BLaER1 (cell line): Measurements from ENCODE around the gene MYEOV.

Source experiments
- H3K27ac ChIP-seq: shearing (Covaris generic); formaldehyde crosslinking; 2 replicates; pipeline ENCODE4 v1.8.1; 2022
- H3K27me3 ChIP-seq: shearing (Covaris generic); formaldehyde crosslinking; 2 replicates; pipeline ENCODE4 v1.8.1; 2022
- H3K36me3 ChIP-seq: shearing (Covaris generic); formaldehyde crosslinking; 2 replicates; pipeline ENCODE4 v1.8.1; 2022
- H3K4me1 ChIP-seq: shearing (Covaris generic); formaldehyde crosslinking; 2 replicates; pipeline ENCODE4 v1.8.1; 2022
- H3K4me2 ChIP-seq: shearing (Covaris generic); formaldehyde crosslinking; 2 replicates; pipeline ENCODE4 v1.8.1; 2022
- H3K4me3 ChIP-seq: shearing (Covaris generic); formaldehyde crosslinking; 2 replicates; pipeline ENCODE4 v1.8.1; 2022
- H3K9ac ChIP-seq: shearing (Covaris generic); formaldehyde crosslinking; 2 replicates; pipeline ENCODE4 v1.8.1; 2022
- H3K9me3 ChIP-seq: shearing (Covaris generic); formaldehyde crosslinking; 2 replicates; pipeline ENCODE4 v1.8.1; 2022
- H4K20me1 ChIP-seq: shearing (Covaris generic); formaldehyde crosslinking; 2 replicates; pipeline ENCODE4 v1.8.1; 2022
- Cebpa-rat ChIP-seq: shearing (Covaris generic); IDR thresholded peaks from 2 replicates; pipeline ENCODE4 v1.8.1; 2022

MYEOV gene

GRCh38 chr11:69299572-69299971 lies 5.6 kb downstream of the MYEOV start:
- Histone ChIP-seq H3K4me3 (no peak overlapping the region), H3K9me3 (no peaks in the 10 kb centered on the region), H3K9ac (no peak overlapping the region), H4K20me1 (peaks cover 5% of the 10 kb centered on the region; the same call in 1 of the 2 replicates), H3K4me2 (peak overlapping the region; percentile 92), H3K4me1 (peaks cover 84% of the 10 kb centered on the region), H3K27me3 (no peaks in the 10 kb centered on the region), H3K36me3 (no peaks in the 10 kb centered on the region), H3K27ac (peak overlapping the region; percentile 25; the same call in 1 of the 2 replicates)
- TF ChIP-seq Cebpa-rat, result no peak

- Histone ChIP-seq H3K36me3 (no peaks in the 10 kb centered on the region), H3K27ac (no peak overlapping the region), H3K27me3 (no peaks in the 10 kb centered on the region), H3K4me1 (peaks cover 76% of the 10 kb centered on the region), H4K20me1 (peaks cover 5% of the 10 kb centered on the region; the same call in 1 of the 2 replicates), H3K9ac (no peak overlapping the region), H3K4me3 (no peak overlapping the region), H3K9me3 (no peaks in the 10 kb centered on the region), H3K4me2 (peak overlapping the region; percentile 92)
- TF ChIP-seq Cebpa-rat, result no peak
Observed at GRCh38 chr11:69300120-69301060, 6.4 kb downstream of the MYEOV start.

- H3K4me3 ChIP-seq, result no peak overlapping the region
- H3K36me3 ChIP-seq, result no peaks in the 10 kb centered on the region
- H3K4me2 ChIP-seq, result peak overlapping the region; percentile 47; the same call in 1 of the 2 replicates
- H4K20me1 ChIP-seq, result peaks cover 5% of the 10 kb centered on the region; the same call in 1 of the 2 replicates
- no peaks in the 10 kb centered on the region for H3K27me3 ChIP-seq
- H3K9me3 ChIP-seq, result no peaks in the 10 kb centered on the region
- no peak for TF ChIP-seq Cebpa-rat
- H3K4me1 ChIP-seq, result peaks cover 69% of the 10 kb centered on the region
- no peak overlapping the region for H3K9ac ChIP-seq
- no peak overlapping the region for H3K27ac ChIP-seq
Observed at GRCh38 chr11:69301081-69301454, 7.1 kb downstream of the MYEOV start.

GRCh38 chr11:69301455-69302401 lies 7.8 kb downstream of the MYEOV start:
- Histone ChIP-seq H3K36me3 (no peaks in the 10 kb centered on the region), H3K4me3 (no peak overlapping the region), H3K27me3 (no peaks in the 10 kb centered on the region), H3K9ac (no peak overlapping the region), H3K4me2 (peak overlapping the region; percentile 47), H3K9me3 (no peaks in the 10 kb centered on the region), H3K27ac (peak overlapping the region; percentile 35), H4K20me1 (peaks cover 5% of the 10 kb centered on the region; the same call in 1 of the 2 replicates), H3K4me1 (peaks cover 63% of the 10 kb centered on the region)
- no peak for TF ChIP-seq Cebpa-rat

- Histone ChIP-seq H3K4me3 (no peak overlapping the region), H3K9me3 (no peaks in the 10 kb centered on the region), H3K27ac (peak overlapping the region; percentile 35; the same call in 1 of the 2 replicates), H3K9ac (no peak overlapping the region), H4K20me1 (peaks cover 4% of the 10 kb centered on the region; the same call in 1 of the 2 replicates), H3K27me3 (no peaks in the 10 kb centered on the region), H3K4me2 (peak overlapping the region; percentile 47), H3K36me3 (no peaks in the 10 kb centered on the region), H3K4me1 (peaks cover 63% of the 10 kb centered on the region)
- TF ChIP-seq Cebpa-rat, result no peak
Observed at GRCh38 chr11:69302447-69303020, 8.6 kb downstream of the MYEOV start.

- TF ChIP-seq Cebpa-rat, result no peak
- Histone ChIP-seq H3K4me3 (no peak overlapping the region), H3K9ac (no peak overlapping the region), H3K36me3 (no peaks in the 10 kb centered on the region), H3K27ac (no peak overlapping the region), H3K4me1 (peaks cover 63% of the 10 kb centered on the region), H4K20me1 (no peaks in the 10 kb centered on the region), H3K9me3 (no peaks in the 10 kb centered on the region), H3K27me3 (no peaks in the 10 kb centered on the region), H3K4me2 (no peak overlapping the region)
Observed at GRCh38 chr11:69303427-69303826, 9.5 kb downstream of the MYEOV start.

GRCh38 chr11:69304258-69304657 lies 10.3 kb downstream of the MYEOV start:
- Histone ChIP-seq H3K4me2 (no peak overlapping the region), H3K27me3 (no peaks in the 10 kb centered on the region), H4K20me1 (no peaks in the 10 kb centered on the region), H3K36me3 (no peaks in the 10 kb centered on the region), H3K9me3 (no peaks in the 10 kb centered on the region), H3K9ac (no peak overlapping the region), H3K27ac (no peak overlapping the region), H3K4me1 (peaks cover 63% of the 10 kb centered on the region), H3K4me3 (no peak overlapping the region)
- TF ChIP-seq Cebpa-rat, result no peak

GRCh38 chr11:69304686-69305085 lies 10.7 kb downstream of the MYEOV start:
- no peak overlapping the region for H3K27ac ChIP-seq
- H3K4me3 ChIP-seq, result no peak overlapping the region
- H3K9me3 ChIP-seq, result no peaks in the 10 kb centered on the region
- no peak overlapping the region for H3K4me2 ChIP-seq
- no peaks in the 10 kb centered on the region for H4K20me1 ChIP-seq
- no peaks in the 10 kb centered on the region for H3K36me3 ChIP-seq
- no peaks in the 10 kb centered on the region for H3K27me3 ChIP-seq
- TF ChIP-seq Cebpa-rat, result no peak
- peaks cover 63% of the 10 kb centered on the region for H3K4me1 ChIP-seq
- no peak overlapping the region for H3K9ac ChIP-seq

- H3K9ac ChIP-seq, result no peak overlapping the region
- H4K20me1 ChIP-seq, result no peaks in the 10 kb centered on the region
- no peak overlapping the region for H3K4me3 ChIP-seq
- H3K4me1 ChIP-seq, result peaks cover 64% of the 10 kb centered on the region
- no peak for TF ChIP-seq Cebpa-rat
- no peak overlapping the region for H3K4me2 ChIP-seq
- H3K27ac ChIP-seq, result no peak overlapping the region
- H3K27me3 ChIP-seq, result no peaks in the 10 kb centered on the region
- no peaks in the 10 kb centered on the region for H3K9me3 ChIP-seq
- no peaks in the 10 kb centered on the region for H3K36me3 ChIP-seq
Observed at GRCh38 chr11:69305885-69306540, 12.1 kb downstream of the MYEOV start.
